ENCODE measurements around the gene ZNF414.

The ZNF414 gene

GRCh38 chr19:8525401-8525684 is 11.4 kb upstream of the ZNF414 start:
- H3F3A ChIP-seq (ENCODE audit: low read depth) = no peaks in the 10 kb centered on the region
- H4K20me1 ChIP-seq (ENCODE audit: insufficient read depth, low read length, poor library complexity, severe bottlenecking) = no peaks in the 10 kb centered on the region
- H3K4me3 ChIP-seq (ENCODE audit: low read length, poor library complexity, severe bottlenecking) = no peak overlapping the region
- TF ChIP-seq CTCF (conservative IDR thresholded peaks at IDR 0.05; ENCODE audit: low read length) (peak; percentile 36), EZH2phosphoT487 (IDR thresholded peaks at IDR 0.05; ENCODE audit: borderline replicate concordance) (no peak)
- H3K36me3 ChIP-seq (ENCODE audit: insufficient read depth, low read length) = peaks cover 25% of the 10 kb centered on the region; the same call in 1 of the 2 replicates
- no peaks in the 10 kb centered on the region for H3K79me2 ChIP-seq (ENCODE audit: insufficient read depth, low read length)
- no peaks in the 10 kb centered on the region for H3K9me2 ChIP-seq (replicated peaks; ENCODE audit: low read depth, low read length)
- no peaks in the 10 kb centered on the region for H3K4me1 ChIP-seq (ENCODE audit: insufficient read depth, low read length, poor library complexity, severe bottlenecking)
- H3K4me2 ChIP-seq (ENCODE audit: low read depth, low read length, poor library complexity, severe bottlenecking) = no peak overlapping the region
- H2AFZ ChIP-seq (ENCODE audit: low read length) = no peak overlapping the region
- no peaks in the 10 kb centered on the region for H3K27me3 ChIP-seq (ENCODE audit: insufficient read depth, low read length, poor library complexity, severe bottlenecking)
- H3K9ac ChIP-seq (ENCODE audit: low read depth, low read length, poor library complexity, severe bottlenecking) = no peak overlapping the region
- no peaks in the 10 kb centered on the region for H3K9me3 ChIP-seq (ENCODE audit: insufficient read depth, low read depth, low read length)

GRCh38 chr19:8519388-8519787 is 5.4 kb upstream of the ZNF414 start:
- no peaks in the 10 kb centered on the region for H3F3A ChIP-seq (ENCODE audit: low read depth)
- no peaks in the 10 kb centered on the region for H3K79me2 ChIP-seq (ENCODE audit: insufficient read depth, low read length)
- no peaks in the 10 kb centered on the region for H3K27me3 ChIP-seq (ENCODE audit: insufficient read depth, low read length, poor library complexity, severe bottlenecking)
- H2AFZ ChIP-seq (ENCODE audit: low read length) = no peak overlapping the region
- H3K4me2 ChIP-seq (ENCODE audit: low read depth, low read length, poor library complexity, severe bottlenecking) = no peak overlapping the region
- H3K9ac ChIP-seq (ENCODE audit: low read depth, low read length, poor library complexity, severe bottlenecking) = no peak overlapping the region
- TF ChIP-seq EZH2phosphoT487 (IDR thresholded peaks at IDR 0.05; ENCODE audit: borderline replicate concordance) = no peak
- TF ChIP-seq CTCF (conservative IDR thresholded peaks at IDR 0.05; ENCODE audit: low read length) = no peak
- no peak overlapping the region for H3K4me3 ChIP-seq (ENCODE audit: low read length, poor library complexity, severe bottlenecking)
- no peaks in the 10 kb centered on the region for H3K9me3 ChIP-seq (ENCODE audit: insufficient read depth, low read depth, low read length)
- H4K20me1 ChIP-seq (ENCODE audit: insufficient read depth, low read length, poor library complexity, severe bottlenecking) = no peaks in the 10 kb centered on the region
- H3K36me3 ChIP-seq (ENCODE audit: insufficient read depth, low read length) = no peaks in the 10 kb centered on the region
- peaks cover 20% of the 10 kb centered on the region for H3K4me1 ChIP-seq (ENCODE audit: insufficient read depth, low read length, poor library complexity, severe bottlenecking)
- no peaks in the 10 kb centered on the region for H3K9me2 ChIP-seq (replicated peaks; ENCODE audit: low read depth, low read length)

GRCh38 chr19:8518536-8518935 is 4.6 kb upstream of the ZNF414 start:
- Histone ChIP-seq H4K20me1 (ENCODE audit: insufficient read depth, low read length, poor library complexity, severe bottlenecking) (no peaks in the 10 kb centered on the region), H3K9me3 (ENCODE audit: insufficient read depth, low read depth, low read length) (no peaks in the 10 kb centered on the region), H3K4me2 (ENCODE audit: low read depth, low read length, poor library complexity, severe bottlenecking) (no peak overlapping the region), H3K27me3 (ENCODE audit: insufficient read depth, low read length, poor library complexity, severe bottlenecking) (no peaks in the 10 kb centered on the region), H3K4me3 (ENCODE audit: low read length, poor library complexity, severe bottlenecking) (no peak overlapping the region), H3K9ac (ENCODE audit: low read depth, low read length, poor library complexity, severe bottlenecking) (no peak overlapping the region), H3F3A (ENCODE audit: low read depth) (no peaks in the 10 kb centered on the region), H3K9me2 (replicated peaks; ENCODE audit: low read depth, low read length) (no peaks in the 10 kb centered on the region), H2AFZ (ENCODE audit: low read length) (no peak overlapping the region), H3K79me2 (ENCODE audit: insufficient read depth, low read length) (no peaks in the 10 kb centered on the region), H3K4me1 (ENCODE audit: insufficient read depth, low read length, poor library complexity, severe bottlenecking) (peaks cover 23% of the 10 kb centered on the region), H3K36me3 (ENCODE audit: insufficient read depth, low read length) (no peaks in the 10 kb centered on the region)
- TF ChIP-seq EZH2phosphoT487 (IDR thresholded peaks at IDR 0.05; ENCODE audit: borderline replicate concordance) = no peak
